Psoas muscle (tissue), 8 donors: ENCODE data around the gene NUFIP1. TPM values are rescaled to one million over a fixed set of nuclear protein-coding genes. Genes with fewer than 3 reads are reported as not detected.

ENCODE experiments used
- ATAC-seq, 4 donors: fragments of 200-7000 bp; cut with Tn5 transposase; one replicate each; pipeline ENCODE4 v1.9.1; 2020; ENCODE audit warnings: moderate library complexity in 3 of 4, mild to moderate bottlenecking in 2 of 4
- DNase-seq, 2 donors: peaks; one replicate each; pipeline ENCODE4 v3.0.0-alpha.2; 2020
- H3K27ac ChIP-seq: fragments of 200-600 bp; one replicate; pipeline ENCODE4 v1.8.0; 2022
- H3K27me3 ChIP-seq, 3 donors: fragments of 200-600 bp in 1 of 3; one replicate each; pipeline versions ENCODE4 v1.6.1 to v1.8.0; 2013 to 2022; ENCODE audit warnings: low read length in 2 of 3, mild to moderate bottlenecking in 2 of 3, moderate library complexity in 1 of 3; ENCODE audit not compliant: insufficient read depth in 3 of 3
- H3K36me3 ChIP-seq, 2 donors: fragments of 200-600 bp in 1 of 2; one replicate each; pipeline versions ENCODE4 v1.6.1 to v1.8.0; 2013 to 2022; ENCODE audit warnings: low read depth in 1 of 2, mild to moderate bottlenecking in 1 of 2, moderate library complexity in 1 of 2; ENCODE audit not compliant: insufficient read depth in 1 of 2
- H3K4me1 ChIP-seq: fragments of 200-600 bp; one replicate; pipeline ENCODE4 v1.8.0; 2022
- H3K4me3 ChIP-seq: fragments of 200-600 bp; one replicate; pipeline ENCODE4 v1.8.0; 2022; ENCODE audit warnings: mild to moderate bottlenecking
- H3K9me3 ChIP-seq: fragments of 200-600 bp; one replicate; pipeline ENCODE4 v1.8.0; 2022
- CTCF ChIP-seq: fragments of 200-600 bp; IDR thresholded peaks from one replicate; pipeline ENCODE4 v1.8.0; 2022; ENCODE audit warnings: antibody characterized with exemption
- WGBS, 3 donors: extraction: QIAGEN DNeasy Blood & Tissue Kit; methylation state at CpG; one replicate each; pipeline versions ENCODE4 v1.1.6 to v1.1.7; 2013; 5-methylcytosine and 5-hydroxymethylcytosine counted together
- intact Hi-C, 2 donors: fragments of 100-400 bp; cut with DNase I; formaldehyde crosslinking; loops; one replicate each; pipeline versions ENCODE4 v1.11.0 to v1.14.2; 2022
- polyA plus RNA-seq, 3 donors: library from polyadenylated mRNA; stranded (reverse); fragments of 200-250 nt; gene quantifications; one replicate each; pipeline ENCODE4 v1.2.3, GENCODE V29; 2013
- total RNA-seq, 4 donors: library from RNA; stranded (reverse); fragmentation: NEBNext Ultra II Directional in 2 of 4; extraction: Animal tissue kit (Norgen Biotek cat#: 25700) in 2 of 4; gene quantifications; one replicate each; pipeline versions ENCODE4 v1.2.1 to v1.2.4, GENCODE V29; 2021 to 2023
- donor health status: healthy with polysubstance abuse.
- donor health status: DM: no; HTN: no; CAD: no; lungs with moderate emphysema.
- donor health status: Bipolar disorder and iron deficiency.
- donor health status: healthy.
- donor health status: DM: yes; HTN: yes; CAD: no.
- donor health status: DM: no; HTN: no; CAD: no.
- donor health status: DM: no; HTN: no; CAD: no.
- donor health status: DM: yes; HTN: yes; CAD: no.

The NUFIP1 gene
- total and polyA plus RNA-seq, 7 donors = 3.4 to 7.5 (median 6.0) TPM

- H3K27ac ChIP-seq = no peak overlapping the region
- DNase-seq = no peak
Measured at GRCh38 chr13:44930280-44930679, 59.0 kb downstream of the NUFIP1 start.

GRCh38 chr13:44929692-44930091, 59.6 kb downstream of the NUFIP1 start:
- Histone ChIP-seq H3K36me3 (no peaks in the 10 kb centered on the region), H3K4me3 (no peak overlapping the region), H3K27me3 (no peaks in the 10 kb centered on the region), H3K9me3 (no peaks in the 10 kb centered on the region), H3K4me1 (peaks cover 37% of the 10 kb centered on the region), H3K27ac (no peak overlapping the region)
- intact Hi-C loops = loop anchor here in 1 of 2 donors (5.0 kb wide), 1 partner anchor 38 kb away; no protein-coding TSS in a partner anchor
- DNase-seq (no peak), ATAC-seq (no peak)
- WGBS, 3 donors = 81 to 88% (median 88%) methylated on average over 3 of the region's 3 CpGs
- TF ChIP-seq CTCF = no peak

More at GRCh38 chr13:44930280-44930679, 59.0 kb downstream of the NUFIP1 start:
- no peak overlapping the region for H3K4me3 ChIP-seq
- WGBS, 3 donors = 49 to 79% (median 55%) methylated on average over 3 of the region's 3 CpGs
- H3K27me3 ChIP-seq = no peaks in the 10 kb centered on the region
- H3K36me3 ChIP-seq = no peaks in the 10 kb centered on the region
- no peak for ATAC-seq
- H3K4me1 ChIP-seq = peaks cover 37% of the 10 kb centered on the region
- H3K9me3 ChIP-seq = no peaks in the 10 kb centered on the region
- intact Hi-C loops = loop anchor here in 1 of 2 donors (5.0 kb wide), 1 partner anchor 37 kb away; no protein-coding TSS in a partner anchor
- no peak for TF ChIP-seq CTCF

- 68 to 73% (median 68%) methylated on average over 4 of the region's 4 CpGs for WGBS, 3 donors
- DNase-seq (no peak), ATAC-seq (no peak)
- Histone ChIP-seq H3K27me3 (no peaks in the 10 kb centered on the region), H3K27ac (no peak overlapping the region), H3K4me3 (no peak overlapping the region), H3K36me3 (no peaks in the 10 kb centered on the region), H3K4me1 (peaks cover 31% of the 10 kb centered on the region), H3K9me3 (no peaks in the 10 kb centered on the region)
- no peak for TF ChIP-seq CTCF
- intact Hi-C loops = no loop called here
Measured at GRCh38 chr13:44927968-44928367, 61.3 kb downstream of the NUFIP1 start.

- Histone ChIP-seq H3K9me3 (no peaks in the 10 kb centered on the region), H3K27ac (peak overlapping the region; percentile 93), H3K4me1 (peaks cover 30% of the 10 kb centered on the region), H3K27me3 (no peaks in the 10 kb centered on the region), H3K36me3 (no peaks in the 10 kb centered on the region), H3K4me3 (no peak overlapping the region)
- no peak for TF ChIP-seq CTCF
- WGBS, 3 donors = 9 to 24% (median 13%) methylated on average over 2 of the region's 2 CpGs
- DNase-seq (peak; percentile 42 to 77), ATAC-seq (peak; percentile 75 to 83 (median 79))
- intact Hi-C loops = loop anchor here in 1 of 2 donors (2.0 to 5.0 kb wide), 2 partner anchors 49 to 345 kb away; partner anchors contain the start of gene TSC22D1
Measured at GRCh38 chr13:44921931-44922758, 67.1 kb downstream of the NUFIP1 start.
